H1 (cell line): Measurements from ENCODE around the gene CNN3. TPM values are rescaled to one million over a fixed set of nuclear protein-coding genes. Genes with fewer than 3 reads are reported as not detected.

Experiments used
- CTCF ChIA-PET: fragments of 300-600 bp; sonication (Branson Sonifier 250); formaldehyde crosslinking; loops from one replicate; lab custom pipeline; 2021; ENCODE audit not compliant: partially characterized antibody; lab: Charles Lee
- POLR2A ChIA-PET: fragments of 300-600 bp; sonication (Branson Sonifier 250); formaldehyde crosslinking; loops from one replicate; lab custom pipeline; 2021; ENCODE audit warnings: inconsistent platforms; ENCODE audit not compliant: partially characterized antibody; lab: Charles Lee
- DNase-seq, 2 experiments: peaks; one replicate each; pipeline versions ENCODE4 v3.0.0 to v3.0.0-alpha.2; 2010 to 2022; ENCODE audit warnings: low spot score in 2 of 2, low read depth in 1 of 2, mixed read lengths in 1 of 2
- FAIRE-seq: peaks from 2 replicates; lab custom pipeline; 2011; peaks lifted over from hg19 to GRCh38; lab: Jason Lieb, UNC
- H2AFZ ChIP-seq: 2 replicates; pipeline ENCODE4 v1.8.1; 2012; ENCODE audit warnings: low read length, inconsistent platforms
- H2AK5ac ChIP-seq: 2 replicates; pipeline ENCODE4 v1.6.1; 2013; ENCODE audit warnings: low read depth, low read length
- H2BK120ac ChIP-seq: replicated peaks from 2 replicates; pipeline ENCODE3; 2013; ENCODE audit warnings: low read depth, low read length, inconsistent platforms
- H2BK12ac ChIP-seq: 2 replicates; pipeline ENCODE4 v1.6.1; 2013; ENCODE audit warnings: low read depth, low read length
- H2BK15ac ChIP-seq: 2 replicates; pipeline ENCODE4 v1.6.1; 2013; ENCODE audit warnings: low read length
- H2BK20ac ChIP-seq: 2 replicates; pipeline ENCODE4 v1.6.1; 2013; ENCODE audit warnings: low read length
- H2BK5ac ChIP-seq: 2 replicates; pipeline ENCODE4 v1.6.1; 2013; ENCODE audit warnings: low read depth, low read length
- H3K14ac ChIP-seq: 2 replicates; pipeline ENCODE4 v1.6.1; 2013; ENCODE audit warnings: inconsistent platforms; ENCODE audit not compliant: insufficient read length
- H3K18ac ChIP-seq: 2 replicates; pipeline ENCODE4 v1.6.1; 2013; ENCODE audit warnings: low read length; ENCODE audit errors: extremely low read depth
- H3K23ac ChIP-seq: 2 replicates; pipeline ENCODE4 v1.6.1; 2013; ENCODE audit warnings: inconsistent platforms; ENCODE audit not compliant: insufficient read length
- H3K23me2 ChIP-seq: 2 replicates; pipeline ENCODE4 v1.6.1; 2013; ENCODE audit warnings: low read depth, low read length
- H3K27ac ChIP-seq: 2 replicates; pipeline ENCODE4 v1.6.1; 2011; ENCODE audit warnings: low read depth, low read length, inconsistent platforms
- H3K27me3 ChIP-seq, 4 experiments: replicated peaks in 1 of 4; 1 replicate in 1 of 4; 2 replicates in 3 of 4; pipeline versions ENCODE4 v1.6.1 to v1.8.1; 2011 to 2013; ENCODE audit warnings: low read length in 3 of 4, mild to moderate bottlenecking in 3 of 4, inconsistent platforms in 2 of 4, mixed read lengths in 2 of 4, moderate library complexity in 1 of 4; ENCODE audit not compliant: control insufficient read depth in 3 of 4, insufficient read depth in 3 of 4; ENCODE audit errors: extremely low read depth in 1 of 4
- H3K36me3 ChIP-seq, 4 experiments: 2 replicates each; pipeline versions ENCODE4 v1.6.1 to v1.8.1; 2011 to 2013; ENCODE audit warnings: mild to moderate bottlenecking in 4 of 4, low read length in 3 of 4, moderate library complexity in 2 of 4, control low read depth in 1 of 4, inconsistent platforms in 1 of 4; ENCODE audit not compliant: insufficient read depth in 4 of 4, control insufficient read depth in 2 of 4
- H3K4ac ChIP-seq: replicated peaks from 2 replicates; pipeline ENCODE3; 2013; ENCODE audit warnings: low read length, low read depth, mixed read lengths, inconsistent platforms; ENCODE audit not compliant: insufficient read length
- H3K4me1 ChIP-seq, 4 experiments: replicated peaks in 1 of 4; 1 replicate in 1 of 4; 2 replicates in 3 of 4; pipeline versions ENCODE4 v1.6.1 to v1.8.1; 2011 to 2013; ENCODE audit warnings: low read length in 3 of 4, inconsistent platforms in 2 of 4, mixed read lengths in 1 of 4; ENCODE audit not compliant: insufficient read depth in 4 of 4, control insufficient read depth in 3 of 4
- H3K4me2 ChIP-seq, 2 experiments: 2 replicates each; pipeline versions ENCODE4 v1.6.1 to v1.8.1; 2011 to 2013; ENCODE audit warnings: low read depth in 2 of 2, low read length in 2 of 2, control low read depth in 1 of 2, inconsistent platforms in 1 of 2, mild to moderate bottlenecking in 1 of 2; ENCODE audit not compliant: insufficient read depth in 1 of 2
- H3K4me3 ChIP-seq, 4 experiments: fragments of 200-600, 300-600 bp in 1 of 4; sonication (generic), shearing (Covaris generic), sonication (Bioruptor Twin) in 1 of 4; 2 replicates each; pipeline versions ENCODE4 v1.5.1 to v1.8.1; 2011 to 2016; ENCODE audit warnings: low read length in 4 of 4, low read depth in 3 of 4, control low read depth in 2 of 4, inconsistent platforms in 2 of 4, mild to moderate bottlenecking in 2 of 4, mixed read lengths in 1 of 4, moderate library complexity in 1 of 4; ENCODE audit not compliant: insufficient read depth in 2 of 4; ENCODE audit errors: extremely low read depth in 1 of 4
- H3K56ac ChIP-seq: replicated peaks from 2 replicates; pipeline ENCODE3; 2013; ENCODE audit warnings: low read depth, mild to moderate bottlenecking, mixed read lengths, low read length, inconsistent platforms; ENCODE audit not compliant: insufficient read length
- H3K79me1 ChIP-seq: 2 replicates; pipeline ENCODE4 v1.6.1; 2013; ENCODE audit warnings: low read depth, low read length, control low read depth
- H3K79me2 ChIP-seq, 2 experiments: 2 replicates each; pipeline versions ENCODE4 v1.6.1 to v1.8.1; 2012 to 2013; ENCODE audit warnings: low read length in 2 of 2, mild to moderate bottlenecking in 2 of 2, inconsistent platforms in 1 of 2; ENCODE audit not compliant: insufficient read depth in 2 of 2, control insufficient read depth in 1 of 2
- H3K9ac ChIP-seq, 4 experiments: replicated peaks in 1 of 4; 1 replicate in 1 of 4; 2 replicates in 3 of 4; pipeline versions ENCODE4 v1.6.1 to v1.8.1; 2011 to 2013; ENCODE audit warnings: low read depth in 3 of 4, low read length in 3 of 4, control low read depth in 2 of 4, mild to moderate bottlenecking in 2 of 4, moderate library complexity in 2 of 4, inconsistent platforms in 1 of 4; ENCODE audit errors: extremely low read depth in 1 of 4
- H3K9me3 ChIP-seq, 2 experiments: 2 replicates each; pipeline versions ENCODE4 v1.6.1 to v1.8.1; 2012 to 2013; ENCODE audit warnings: mild to moderate bottlenecking in 2 of 2, moderate library complexity in 2 of 2, control low read depth in 1 of 2, inconsistent platforms in 1 of 2, low read depth in 1 of 2, low read length in 1 of 2, mixed read lengths in 1 of 2; ENCODE audit not compliant: insufficient read depth in 2 of 2
- H4K20me1 ChIP-seq, 2 experiments: replicated peaks in 1 of 2; 2 replicates each; pipeline versions ENCODE3 to v1.8.1; 2011 to 2013; ENCODE audit warnings: inconsistent platforms in 2 of 2, low read length in 2 of 2, mild to moderate bottlenecking in 1 of 2; ENCODE audit not compliant: insufficient read depth in 2 of 2, control insufficient read depth in 1 of 2
- H4K5ac ChIP-seq: 2 replicates; pipeline ENCODE4 v1.6.1; 2013; ENCODE audit warnings: low read length, low read depth, mixed read lengths, inconsistent platforms; ENCODE audit not compliant: insufficient read length
- H4K8ac ChIP-seq: 2 replicates; pipeline ENCODE4 v1.8.0; 2013; ENCODE audit warnings: mild to moderate bottlenecking, moderate library complexity, low read length, inconsistent platforms; ENCODE audit not compliant: insufficient read depth; ENCODE audit errors: extremely low read depth
- H4K91ac ChIP-seq: replicated peaks from 2 replicates; pipeline ENCODE3; 2013; ENCODE audit warnings: low read length, mixed read lengths, inconsistent platforms; ENCODE audit not compliant: insufficient read length
- CBX5 ChIP-seq: fragments of 300-800, 300-1000 bp; sonication (generic); IDR thresholded peaks from 2 replicates; pipeline ENCODE4 v1.7.1; 2016; ENCODE audit warnings: antibody characterized with exemption, low read length, low read depth
- KDM1A ChIP-seq: fragments of 200-600, 300-600 bp; sonication (generic); IDR thresholded peaks from 2 replicates; pipeline ENCODE4 v1.7.1; 2016; ENCODE audit warnings: mild to moderate bottlenecking, low read length, borderline replicate concordance
- SP2 ChIP-seq: IDR thresholded peaks from 2 replicates; pipeline ENCODE4 v1.6.1; 2012; ENCODE audit warnings: mild to moderate bottlenecking, low read length, inconsistent platforms
- SUZ12 ChIP-seq: fragments of 200-600 bp; sonication (generic); IDR thresholded peaks from 2 replicates; pipeline ENCODE4 v1.6.1; 2012; ENCODE audit warnings: mild to moderate bottlenecking, inconsistent platforms, low read length, moderate library complexity, mixed read lengths
- YY1 ChIP-seq: IDR thresholded peaks from 2 replicates; pipeline ENCODE4 v1.6.1; 2011; ENCODE audit warnings: low read depth, mild to moderate bottlenecking, low read length
- ZNF274 ChIP-seq: IDR thresholded peaks from 2 replicates; pipeline ENCODE4 v1.7.0; 2012; ENCODE audit warnings: low read length, borderline replicate concordance; ENCODE audit errors: extremely low read depth
- WGBS, 2 experiments: shearing (Covaris generic) in 1 of 2; methylation state at CpG; one replicate each; pipeline versions ENCODE4 v1.1.6 to v1.1.7; 2013 to 2015; ENCODE audit warnings: low lambda C conversion rate in 2 of 2, mixed read lengths in 2 of 2, inconsistent platforms in 1 of 2, low coverage in 1 of 2, missing lambda C conversion rate in 1 of 2; ENCODE audit not compliant: insufficient replicate concordance in 2 of 2, insufficient coverage in 1 of 2, insufficient read length in 1 of 2; ENCODE audit errors: extremely low coverage in 1 of 2, missing lambda C conversion rate in 1 of 2; 5-methylcytosine and 5-hydroxymethylcytosine counted together
- polyA plus RNA-seq, 7 experiments: library from polyadenylated mRNA; depleted of rRNA in 3 of 7; stranded (reverse) in 5 of 7; unstranded in 2 of 7; fragments of >200 nt in 5 of 7; fragments of 200-250 nt in 2 of 7; gene quantifications; 1 replicate in 5 of 7; 2 replicates in 1 of 7; 4 replicates in 1 of 7; pipeline versions ENCODE4 v1.2.1 to v1.2.3, GENCODE V29; 2011 to 2013; ENCODE audit warnings: missing spikeins in 2 of 7, mixed read lengths in 2 of 7
- total RNA-seq: library from RNA; stranded (reverse); fragmentation: NEBNext Ultra II Directional; extraction: Animal tissue kit (Norgen Biotek cat#: 25700); gene quantifications from 2 replicates; pipeline ENCODE4 v1.2.1, GENCODE V29; 2021

Gene CNN3
- total and polyA plus RNA-seq, 2 of the 8 experiments (the other 6 are each of a cell fraction or from before 2014, with no cell fraction given), result 134 to 266 TPM

DNA sequence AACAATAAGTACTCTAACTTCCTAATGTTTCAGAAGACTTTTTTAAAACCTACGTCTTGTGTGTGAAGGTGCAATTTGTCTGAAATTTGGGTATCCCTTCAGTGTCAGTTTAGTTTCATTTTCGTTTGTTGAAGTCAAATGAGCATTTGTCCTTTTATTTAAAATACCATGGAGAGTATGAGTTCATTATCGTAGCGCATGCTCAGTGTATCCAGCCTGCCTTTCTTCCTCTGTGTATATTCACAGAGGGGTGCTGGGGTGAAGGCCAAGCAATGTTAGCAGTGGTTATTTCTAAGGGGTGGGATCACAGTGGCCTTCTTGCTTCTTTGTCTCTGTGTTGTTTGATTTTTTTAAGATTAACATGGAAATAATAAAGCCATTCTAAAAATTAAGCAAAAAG, 43.2 kb downstream of the CNN3 start:
- Histone ChIP-seq H3K9ac (no peak overlapping the region), H3K27me3 (peaks cover 0 to 1% (median 0%) of the 10 kb centered on the region in 4 experiments; a peak in 1 of 7 replicates), H3K79me1 (no peaks in the 10 kb centered on the region), H2BK5ac (no peak overlapping the region), H3K23me2 (no peaks in the 10 kb centered on the region), H3K18ac (no peak overlapping the region), H3K9me3 (no peaks in the 10 kb centered on the region), H3K79me2 (no peaks in the 10 kb centered on the region), H2BK12ac (no peak overlapping the region; the same call in 1 of the 2 replicates), H3K56ac (no peak overlapping the region), H3K27ac (no peak overlapping the region), H4K20me1 (no peaks in the 10 kb centered on the region), H4K91ac (no peak overlapping the region), H2BK15ac (no peak overlapping the region), H3K4me2 (no peak overlapping the region), H2AFZ (no peak overlapping the region), H3K4ac (no peak overlapping the region), H3K4me1 (peaks cover 7 to 36% (median 18%) of the 10 kb centered on the region in 4 experiments), H3K23ac (no peak overlapping the region), H4K8ac (no peak overlapping the region), H3K36me3 (no peaks in the 10 kb centered on the region; a peak in 1 of 8 replicates), H2AK5ac (no peak overlapping the region), H2BK120ac (no peak overlapping the region), H3K14ac (no peak overlapping the region), H2BK20ac (no peak overlapping the region), H3K4me3 (no peak overlapping the region), H4K5ac (no peak overlapping the region)
- no peak for TF ChIP-seq SUZ12
- TF ChIP-seq YY1, result no peak
- TF ChIP-seq ZNF274, result no peak
- TF ChIP-seq KDM1A, result no peak
- TF ChIP-seq CBX5, result no peak
- TF ChIP-seq SP2, result no peak
- WGBS, 2 experiments, result 72% methylated on average over 4 of the region's 4 CpGs; no CpG with 5 or more reads in 1 of the 2 experiments
- POLR2A ChIA-PET, result interaction anchor here (0.9 to 1.9 kb wide), 3 partner anchors 10 to 41 kb away, joined by 3 to 5 read pairs (median 4); no protein-coding TSS in a partner anchor
- CTCF ChIA-PET, result interaction anchor here (1.2 kb wide), 1 partner anchor 15 kb away, joined by 3 read pairs; no protein-coding TSS in a partner anchor
- no peak for DNase-seq
- FAIRE-seq, result no peak
